Tibial nerve (tissue), 4 donors: Measurements from ENCODE around the gene PCGF6. TPM values are rescaled to one million over a fixed set of nuclear protein-coding genes. Genes with fewer than 3 reads are reported as not detected.
A peak's percentile ranks its signal among the peaks of the same experiment; 100 is the strongest.

ENCODE experiments used
- DNase-seq, 2 donors: peaks; one replicate each; pipeline ENCODE4 v3.0.0-alpha.2; 2019; ENCODE audit warnings: low spot score in 2 of 2
- H3K27ac ChIP-seq, 4 donors: fragments of 200-600 bp; sonication (generic) in 3 of 4; one replicate each; pipeline ENCODE4 v1.5.1; 2017 to 2019; ENCODE audit warnings: mild to moderate bottlenecking in 1 of 4
- H3K27me3 ChIP-seq, 2 donors: fragments of 200-600 bp; sonication (generic) in 1 of 2; one replicate each; pipeline versions ENCODE4 v1.5.1 to v1.6.0; 2017 to 2019
- H3K36me3 ChIP-seq, 3 donors: fragments of 200-600 bp; sonication (generic); one replicate each; pipeline ENCODE4 v1.5.1; 2018 to 2019
- H3K4me1 ChIP-seq, 4 donors: fragments of 200-600 bp; sonication (generic) in 3 of 4; one replicate each; pipeline ENCODE4 v1.5.1; 2017 to 2019
- H3K4me3 ChIP-seq, 4 donors: fragments of 200-600 bp; sonication (generic) in 3 of 4; one replicate each; pipeline ENCODE4 v1.5.1; 2017 to 2019; ENCODE audit warnings: mild to moderate bottlenecking in 1 of 4, moderate library complexity in 1 of 4
- H3K9me3 ChIP-seq, 4 donors: fragments of 200-600 bp; sonication (generic) in 3 of 4; one replicate each; pipeline ENCODE4 v1.5.1; 2017 to 2019
- EP300 ChIP-seq, 2 donors: sonication (generic); formaldehyde crosslinking; IDR thresholded peaks; one replicate each; pipeline ENCODE4 v1.6.1; 2017; ENCODE audit warnings: antibody characterized with exemption in 2 of 2, mild to moderate bottlenecking in 1 of 2
- POLR2A ChIP-seq, 2 donors: fragments of 450-650 bp; IDR thresholded peaks; one replicate each; pipeline ENCODE4 v1.6.1; 2017; ENCODE audit warnings: antibody characterized with exemption in 2 of 2, mild to moderate bottlenecking in 2 of 2, moderate library complexity in 2 of 2
- WGBS, 2 donors: methylation state at CpG; one replicate each; pipeline ENCODE4 v1.1.5; 2018; 5-methylcytosine and 5-hydroxymethylcytosine counted together
- total RNA-seq, 4 donors: library from RNA; depleted of rRNA; stranded (reverse); fragments of >200 nt; gene quantifications; one replicate each; pipeline ENCODE4 v1.1.0, GENCODE V29; 2016
- TF ChIP-seq, protein P1 (sequence below), 5 experiments: fragments of 200-600 bp in 3 of 5; fragments of 450-650 bp in 2 of 5; sonication (generic) in 3 of 5; IDR thresholded peaks; one replicate each; pipeline ENCODE4 v1.5.1; 2016 to 2019; ENCODE audit warnings: antibody characterized with exemption in 5 of 5, mild to moderate bottlenecking in 3 of 5, moderate library complexity in 2 of 5

Gene PCGF6
- total RNA-seq, 4 donors from 2014 or later = 22.1 to 35.4 (median 25.4) TPM

GRCh38 chr10:103336370-103336769, 14.6 kb downstream of the PCGF6 start:
- Histone ChIP-seq H3K36me3 (peaks cover 0 to 71% (median 0%) of the 10 kb centered on the region in 3 donors), H3K9me3 (no peaks in the 10 kb centered on the region), H3K4me3 (no peak overlapping the region), H3K4me1 (no peaks in the 10 kb centered on the region), H3K27ac (no peak overlapping the region), H3K27me3 (no peaks in the 10 kb centered on the region)
- no peak for TF ChIP-seq EP300 (IDR thresholded peaks at IDR 0.05)
- TF ChIP-seq POLR2A (IDR thresholded peaks at IDR 0.05) = no peak
- TF ChIP-seq, protein P1, sequence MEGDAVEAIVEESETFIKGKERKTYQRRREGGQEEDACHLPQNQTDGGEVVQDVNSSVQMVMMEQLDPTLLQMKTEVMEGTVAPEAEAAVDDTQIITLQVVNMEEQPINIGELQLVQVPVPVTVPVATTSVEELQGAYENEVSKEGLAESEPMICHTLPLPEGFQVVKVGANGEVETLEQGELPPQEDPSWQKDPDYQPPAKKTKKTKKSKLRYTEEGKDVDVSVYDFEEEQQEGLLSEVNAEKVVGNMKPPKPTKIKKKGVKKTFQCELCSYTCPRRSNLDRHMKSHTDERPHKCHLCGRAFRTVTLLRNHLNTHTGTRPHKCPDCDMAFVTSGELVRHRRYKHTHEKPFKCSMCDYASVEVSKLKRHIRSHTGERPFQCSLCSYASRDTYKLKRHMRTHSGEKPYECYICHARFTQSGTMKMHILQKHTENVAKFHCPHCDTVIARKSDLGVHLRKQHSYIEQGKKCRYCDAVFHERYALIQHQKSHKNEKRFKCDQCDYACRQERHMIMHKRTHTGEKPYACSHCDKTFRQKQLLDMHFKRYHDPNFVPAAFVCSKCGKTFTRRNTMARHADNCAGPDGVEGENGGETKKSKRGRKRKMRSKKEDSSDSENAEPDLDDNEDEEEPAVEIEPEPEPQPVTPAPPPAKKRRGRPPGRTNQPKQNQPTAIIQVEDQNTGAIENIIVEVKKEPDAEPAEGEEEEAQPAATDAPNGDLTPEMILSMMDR (IDR thresholded peaks at IDR 0.05) = no peak
- no peak for DNase-seq
- WGBS, 2 donors = 94 to 96% methylated on average over 4 of the region's 4 CpGs

DNA sequence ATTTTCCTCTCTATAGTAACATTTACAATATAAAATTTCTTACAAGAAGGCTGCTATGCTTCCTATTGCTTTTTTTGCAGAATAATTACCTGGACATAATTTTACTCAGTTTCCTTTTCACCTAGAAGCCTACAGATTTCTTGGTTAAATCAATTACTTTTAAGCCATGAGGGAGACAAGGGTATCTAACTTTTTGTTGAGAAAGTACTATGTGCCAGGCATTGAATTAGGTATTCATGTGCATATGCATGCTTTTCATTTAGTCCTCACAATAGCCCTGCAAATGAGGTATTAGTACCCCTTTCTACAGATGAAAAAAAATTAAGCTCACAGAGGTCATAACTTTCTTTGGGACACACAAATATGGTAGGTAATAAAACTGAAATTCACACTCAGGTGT, 16.4 kb downstream of the PCGF6 start:
- DNase-seq = no peak
- peaks cover 0 to 67% (median 0%) of the 10 kb centered on the region in 3 donors for H3K36me3 ChIP-seq
- H3K4me1 ChIP-seq = no peaks in the 10 kb centered on the region
- H3K4me3 ChIP-seq = no peak overlapping the region
- no peak overlapping the region for H3K27ac ChIP-seq
- no peaks in the 10 kb centered on the region for H3K27me3 ChIP-seq
- no peaks in the 10 kb centered on the region for H3K9me3 ChIP-seq
- TF ChIP-seq POLR2A (IDR thresholded peaks at IDR 0.05) = no peak
- no peak for TF ChIP-seq EP300 (IDR thresholded peaks at IDR 0.05)
- TF ChIP-seq, protein P1 (IDR thresholded peaks at IDR 0.05) = no peak

- 82 to 84% methylated on average over 2 of the region's 2 CpGs for WGBS, 2 donors
- Histone ChIP-seq H3K4me3 (no peak overlapping the region), H3K36me3 (peaks cover 0 to 67% (median 0%) of the 10 kb centered on the region in 3 donors), H3K27ac (no peak overlapping the region), H3K27me3 (no peaks in the 10 kb centered on the region), H3K9me3 (no peaks in the 10 kb centered on the region), H3K4me1 (no peaks in the 10 kb centered on the region)
- TF ChIP-seq POLR2A (IDR thresholded peaks at IDR 0.05) = no peak
- TF ChIP-seq, protein P1 (IDR thresholded peaks at IDR 0.05) = peak; percentile 15 to 44 (median 38)
- TF ChIP-seq EP300 (IDR thresholded peaks at IDR 0.05) = no peak
- DNase-seq = no peak
Observed at GRCh38 chr10:103333934-103334520, 16.9 kb downstream of the PCGF6 start.

GRCh38 chr10:103327906-103328305, 23.0 kb downstream of the PCGF6 start:
- Histone ChIP-seq H3K27ac (no peak overlapping the region), H3K36me3 (peaks cover 0 to 88% (median 10%) of the 10 kb centered on the region in 3 donors), H3K9me3 (no peaks in the 10 kb centered on the region), H3K4me3 (no peak overlapping the region), H3K27me3 (no peaks in the 10 kb centered on the region), H3K4me1 (no peaks in the 10 kb centered on the region)
- WGBS, 2 donors = 91 to 94% methylated on average over 7 of the region's 7 CpGs
- no peak for DNase-seq
- TF ChIP-seq POLR2A (IDR thresholded peaks at IDR 0.05) (no peak), EP300 (IDR thresholded peaks at IDR 0.05) (no peak)
- TF ChIP-seq, protein P1 (IDR thresholded peaks at IDR 0.05) = no peak

DNA sequence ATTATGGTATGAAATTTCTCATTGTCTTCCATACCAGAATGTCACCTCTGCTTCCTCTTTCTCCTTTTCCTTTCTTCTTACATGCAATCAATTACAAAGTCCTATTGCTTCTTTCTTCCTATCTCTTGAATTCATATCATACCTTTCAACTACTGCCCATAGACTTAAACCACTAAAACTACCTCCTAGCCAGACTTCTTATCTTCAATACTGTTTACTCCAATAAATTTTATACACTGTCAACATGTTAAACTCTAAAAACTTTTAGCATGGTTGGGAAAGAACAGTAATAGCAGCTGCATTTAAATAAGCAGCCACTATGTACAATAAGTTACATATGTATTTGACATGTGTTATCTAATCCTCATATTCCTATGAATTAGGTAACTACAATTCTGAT, 34.9 kb downstream of the PCGF6 start:
- Histone ChIP-seq H3K9me3 (no peaks in the 10 kb centered on the region), H3K4me1 (no peaks in the 10 kb centered on the region), H3K27me3 (no peaks in the 10 kb centered on the region), H3K36me3 (peaks cover 0 to 87% (median under 1%) of the 10 kb centered on the region in 3 donors), H3K27ac (no peak overlapping the region), H3K4me3 (no peak overlapping the region)
- TF ChIP-seq EP300 (IDR thresholded peaks at IDR 0.05) = no peak
- DNase-seq = no peak

- no peak for DNase-seq
- Histone ChIP-seq H3K27me3 (no peaks in the 10 kb centered on the region), H3K27ac (no peak overlapping the region), H3K36me3 (peaks cover 0 to 98% (median 13%) of the 10 kb centered on the region in 3 donors), H3K4me3 (no peak overlapping the region), H3K9me3 (no peaks in the 10 kb centered on the region), H3K4me1 (no peaks in the 10 kb centered on the region)
- 95 to 100% methylated on average over 1 of the region's 1 CpG for WGBS, 2 donors
- TF ChIP-seq POLR2A (IDR thresholded peaks at IDR 0.05) (no peak), EP300 (IDR thresholded peaks at IDR 0.05) (no peak)
- TF ChIP-seq, protein P1 (IDR thresholded peaks at IDR 0.05) = no peak
Observed at GRCh38 chr10:103310197-103310596, 40.7 kb downstream of the PCGF6 start.
